Putamen (tissue), 1 donor: ENCODE results near the gene GGTLC2.
"Not testable (repeated sequence)": the region's sequence is repeated elsewhere in the genome, so short reads cannot be mapped to it uniquely, and the experiment has no call there.

Experiments used
- DNase-seq: peaks from one replicate; pipeline ENCODE4 v3.0.0-alpha.2; 2016; ENCODE audit warnings: low spot score

The GGTLC2 gene

GRCh38 chr22:22669093-22669492 lies 24.7 kb downstream of the GGTLC2 start:
- no peak for DNase-seq

GRCh38 chr22:22670076-22670795 lies 25.8 kb downstream of the GGTLC2 start:
- no peak for DNase-seq

- no peak for DNase-seq
Measured at GRCh38 chr22:22671506-22671905, 27.1 kb downstream of the GGTLC2 start.

- DNase-seq, result no peak
Measured at GRCh38 chr22:22673099-22673498, 28.7 kb downstream of the GGTLC2 start.

- no peak for DNase-seq
Measured at GRCh38 chr22:22673628-22674027, 29.2 kb downstream of the GGTLC2 start.

GRCh38 chr22:22674467-22674866 lies 30.1 kb downstream of the GGTLC2 start:
- no peak for DNase-seq

- no peak for DNase-seq
Measured at GRCh38 chr22:22678970-22679369, 34.6 kb downstream of the GGTLC2 start.

- DNase-seq, result no peak
Measured at GRCh38 chr22:22680396-22680795, 36.0 kb downstream of the GGTLC2 start.

GRCh38 chr22:22681221-22681739 lies 36.9 kb downstream of the GGTLC2 start:
- no peak for DNase-seq

- no peak for DNase-seq
Measured at GRCh38 chr22:22682196-22682595, 37.8 kb downstream of the GGTLC2 start.

GRCh38 chr22:22682807-22683667 lies 38.6 kb downstream of the GGTLC2 start:
- no peak for DNase-seq

GRCh38 chr22:22683668-22684361 lies 39.4 kb downstream of the GGTLC2 start:
- DNase-seq, result no peak

GRCh38 chr22:22684580-22685561 lies 40.5 kb downstream of the GGTLC2 start:
- DNase-seq, result no peak

- DNase-seq, result no peak
Measured at GRCh38 chr22:22685586-22685985, 41.2 kb downstream of the GGTLC2 start.

- DNase-seq, result not testable (repeated sequence)
Measured at GRCh38 chr22:22686202-22687115, 42.0 kb downstream of the GGTLC2 start.

GRCh38 chr22:22687638-22688500 lies 43.5 kb downstream of the GGTLC2 start:
- peak; percentile 27 for DNase-seq

GRCh38 chr22:22689621-22690345 lies 45.4 kb downstream of the GGTLC2 start:
- no peak for DNase-seq

GRCh38 chr22:22691055-22691454 lies 46.6 kb downstream of the GGTLC2 start:
- no peak for DNase-seq
